SK-N-SH (cell line): Measurements from ENCODE around the gene SLC4A8. TPM values are rescaled to one million over a fixed set of nuclear protein-coding genes. Genes with fewer than 3 reads are reported as not detected.

ENCODE experiments used
- CTCF ChIA-PET: fragments of 300-600, 350-600 bp; formaldehyde crosslinking; extraction: SDS; loops from one replicate; lab custom pipeline; 2021; lab: Yijun Ruan, JAX
- POLR2A ChIA-PET: fragments of 350-600 bp; sonication (Branson Sonifier 250); formaldehyde crosslinking; extraction: SDS; loops from one replicate; lab custom pipeline; 2020; ENCODE audit warnings: antibody characterized with exemption, inconsistent platforms; lab: Yijun Ruan, JAX
- DNase-seq: peaks from one replicate; pipeline ENCODE4 v3.0.0; 2012
- H2AFZ ChIP-seq: fragments of 200-600 bp; sonication (generic); 2 replicates; pipeline ENCODE4 v1.8.1; 2016; ENCODE audit warnings: antibody characterized with exemption, mild to moderate bottlenecking, low read depth
- H3F3A ChIP-seq: fragments of 200-600 bp; sonication (generic); replicated peaks from 2 replicates; pipeline ENCODE3; 2016; ENCODE audit warnings: antibody characterized with exemption, mild to moderate bottlenecking; ENCODE audit not compliant: insufficient read depth
- H3K27ac ChIP-seq, 2 experiments: fragments of 200-500 bp in 1 of 2; fragments of 200-600 bp in 1 of 2; sonication (Bioruptor generic) in 1 of 2; sonication (generic), shearing (Covaris generic) in 1 of 2; 2 replicates each; pipeline versions ENCODE4 v1.5.1 to v1.6.1; 2014 to 2016; ENCODE audit warnings: low read depth in 2 of 2, inconsistent platforms in 1 of 2, low read length in 1 of 2, mild to moderate bottlenecking in 1 of 2, mixed read lengths in 1 of 2
- H3K27me3 ChIP-seq: fragments of 200-600 bp; sonication (generic), shearing (Covaris generic); 2 replicates; pipeline ENCODE4 v1.6.1; 2016; ENCODE audit warnings: mixed run types; ENCODE audit not compliant: insufficient read depth
- H3K36me3 ChIP-seq, 2 experiments: fragments of 200-500 bp in 1 of 2; fragments of 200-600 bp in 1 of 2; sonication (Bioruptor generic) in 1 of 2; sonication (generic) in 1 of 2; replicated peaks in 1 of 2; 2 replicates each; pipeline versions ENCODE3 to v1.5.1; 2014 to 2016; ENCODE audit warnings: low read length in 1 of 2, mild to moderate bottlenecking in 1 of 2; ENCODE audit not compliant: insufficient read depth in 2 of 2, control insufficient read depth in 1 of 2
- H3K4me1 ChIP-seq, 2 experiments: fragments of 200-500 bp in 1 of 2; fragments of 200-600 bp in 1 of 2; sonication (Bioruptor generic) in 1 of 2; sonication (generic), shearing (Covaris generic) in 1 of 2; 2 replicates each; pipeline versions ENCODE4 v1.5.1 to v1.6.1; 2014 to 2016; ENCODE audit warnings: low read depth in 1 of 2, low read length in 1 of 2, mixed run types in 1 of 2; ENCODE audit not compliant: insufficient read depth in 2 of 2, control insufficient read depth in 1 of 2
- H3K4me2 ChIP-seq: fragments of 200-600 bp; sonication (generic), shearing (Covaris generic); 2 replicates; pipeline ENCODE4 v1.6.1; 2017; ENCODE audit warnings: mixed run types
- H3K4me3 ChIP-seq, 2 experiments: fragments of 200-500 bp in 1 of 2; fragments of 200-600 bp in 1 of 2; sonication (Bioruptor generic) in 1 of 2; sonication (generic), shearing (Covaris generic) in 1 of 2; 2 replicates each; pipeline versions ENCODE4 v1.5.1 to v1.8.1; 2014 to 2016; ENCODE audit warnings: low read depth in 2 of 2, inconsistent platforms in 1 of 2, low read length in 1 of 2, mild to moderate bottlenecking in 1 of 2, mixed read lengths in 1 of 2, moderate library complexity in 1 of 2
- H3K79me2 ChIP-seq: fragments of 200-600 bp; sonication (generic); 2 replicates; pipeline ENCODE4 v1.8.1; 2017; ENCODE audit warnings: mild to moderate bottlenecking; ENCODE audit not compliant: insufficient read depth
- H3K9ac ChIP-seq: fragments of 200-600 bp; sonication (generic); 2 replicates; pipeline ENCODE4 v1.6.1; 2017; ENCODE audit warnings: mixed run types
- H3K9me2 ChIP-seq: fragments of 200-600 bp; sonication (generic); 2 replicates; pipeline ENCODE4 v1.6.1; 2017; ENCODE audit warnings: mixed run types
- H3K9me3 ChIP-seq: fragments of 200-600 bp; sonication (generic); 2 replicates; pipeline ENCODE4 v1.6.1; 2017; ENCODE audit warnings: mixed run types, mild to moderate bottlenecking, moderate library complexity
- H4K20me1 ChIP-seq: fragments of 200-600 bp; sonication (generic); 2 replicates; pipeline ENCODE4 v1.6.1; 2017; ENCODE audit warnings: mild to moderate bottlenecking, mixed run types; ENCODE audit not compliant: insufficient read depth
- CTCF ChIP-seq: fragments of 200-600 bp; sonication (generic); IDR thresholded peaks from 2 replicates; pipeline ENCODE4 v1.6.1; 2017; ENCODE audit warnings: antibody characterized with exemption, mild to moderate bottlenecking, moderate library complexity
- EP300 ChIP-seq, 2 experiments: IDR thresholded peaks; 2 replicates each; pipeline versions ENCODE4 v1.4.0 to v1.6.1; 2012; ENCODE audit warnings: borderline replicate concordance in 1 of 2, low read depth in 1 of 2, low read length in 1 of 2
- EZH2phosphoT487 ChIP-seq: fragments of 200-600 bp; sonication (generic); IDR thresholded peaks from 2 replicates; pipeline ENCODE4 v1.6.1; 2017; ENCODE audit warnings: low read depth, mixed run types, mild to moderate bottlenecking, antibody characterized with exemption, moderate library complexity, borderline replicate concordance
- MXI1 ChIP-seq: IDR thresholded peaks from 2 replicates; pipeline ENCODE4 v1.6.1; 2012; ENCODE audit warnings: mild to moderate bottlenecking, low read depth, low read length, improper control_type of control experiment
- RAD21 ChIP-seq: IDR thresholded peaks from 2 replicates; pipeline ENCODE4 v1.6.1; 2012; ENCODE audit warnings: mild to moderate bottlenecking, low read length
- SMC3 ChIP-seq: IDR thresholded peaks from 2 replicates; pipeline ENCODE4 v1.6.1; 2012; ENCODE audit warnings: low read depth, low read length, improper control_type of control experiment
- TAF1 ChIP-seq: IDR thresholded peaks from 2 replicates; pipeline ENCODE4 v1.6.1; 2012; ENCODE audit warnings: low read depth, mild to moderate bottlenecking, low read length, moderate library complexity, borderline replicate concordance
- TCF12 ChIP-seq: IDR thresholded peaks from 2 replicates; pipeline ENCODE4 v1.4.0; 2012
- USF1 ChIP-seq: IDR thresholded peaks from 2 replicates; pipeline ENCODE4 v1.4.0; 2012; ENCODE audit warnings: low read depth, borderline replicate concordance
- USF2 ChIP-seq: fragments of 150-350 bp; IDR thresholded peaks from 2 replicates; pipeline ENCODE4 v1.6.1; 2017; ENCODE audit warnings: antibody characterized with exemption, low read length, low read depth, borderline replicate concordance
- YY1 ChIP-seq: IDR thresholded peaks from 2 replicates; pipeline ENCODE4 v1.4.0; 2012; ENCODE audit warnings: low read depth, mild to moderate bottlenecking
- ZBTB33 ChIP-seq: IDR thresholded peaks from 2 replicates; pipeline ENCODE4 v1.4.0; 2012; ENCODE audit warnings: low read depth, borderline replicate concordance
- WGBS: methylation state at CpG from one replicate; pipeline ENCODE4 v1.1.6; 2017; ENCODE audit warnings: low lambda C conversion rate; 5-methylcytosine and 5-hydroxymethylcytosine counted together
- polyA plus RNA-seq, 3 experiments: library from polyadenylated mRNA; depleted of rRNA; stranded (reverse); fragments of >200 nt; gene quantifications; 2 replicates each; pipeline ENCODE4 v1.2.3, GENCODE V29; 2012

The SLC4A8 gene
- polyA plus RNA-seq, 1 of the 3 experiments (the other 2 are of a cell fraction), result 5.2 TPM

- Histone ChIP-seq H3K27ac (no peak overlapping the region), H3K36me3 (peaks cover 0 to 35% of the 10 kb centered on the region in 2 experiments), H4K20me1 (no peaks in the 10 kb centered on the region), H3F3A (no peaks in the 10 kb centered on the region), H3K79me2 (no peaks in the 10 kb centered on the region), H3K9me2 (no peaks in the 10 kb centered on the region), H3K27me3 (no peaks in the 10 kb centered on the region), H3K9ac (no peak overlapping the region), H3K9me3 (no peaks in the 10 kb centered on the region), H3K4me2 (no peak overlapping the region), H3K4me1 (no peaks in the 10 kb centered on the region), H3K4me3 (no peak overlapping the region), H2AFZ (no peak overlapping the region)
- 100% methylated on average over 1 of the region's 1 CpG for WGBS
- ChIA-PET CTCF (interaction anchor here (0.7 to 1.5 kb wide), 4 partner anchors 9 to 207 kb away, joined by 3 to 6 read pairs (median 3); no protein-coding TSS in a partner anchor), POLR2A (no interaction called here)
- DNase-seq, result no peak
- no peak for TF ChIP-seq EP300 (IDR thresholded peaks at IDR 0.05; ENCODE audit: borderline replicate concordance in 1 of 2, low read depth in 1 of 2, low read length in 1 of 2)
- no peak for TF ChIP-seq TCF12
- TF ChIP-seq YY1, result no peak
- TF ChIP-seq CTCF, result no peak
- no peak for TF ChIP-seq MXI1
- no peak for TF ChIP-seq ZBTB33
- no peak for TF ChIP-seq USF1
- TF ChIP-seq EZH2phosphoT487, result no peak
- no peak for TF ChIP-seq RAD21
- no peak for TF ChIP-seq TAF1
- TF ChIP-seq USF2, result no peak
- no peak for TF ChIP-seq SMC3
Observed at GRCh38 chr12:51470116-51470515, 45.5 kb downstream of the SLC4A8 start.
